NOMO-1 (cell line): ENCODE measurements around the gene SRM.
"Not testable (repeated sequence)": the region's sequence is repeated elsewhere in the genome, so short reads cannot be mapped to it uniquely, and the experiment has no call there.

Source experiments
- DNase-seq, 2 experiments: peaks; one replicate each; lab custom pipeline; 2025; ENCODE audit not compliant: unreplicated experiment in 2 of 2; lab: John Stamatoyannopoulos, UW

The SRM gene

DNA sequence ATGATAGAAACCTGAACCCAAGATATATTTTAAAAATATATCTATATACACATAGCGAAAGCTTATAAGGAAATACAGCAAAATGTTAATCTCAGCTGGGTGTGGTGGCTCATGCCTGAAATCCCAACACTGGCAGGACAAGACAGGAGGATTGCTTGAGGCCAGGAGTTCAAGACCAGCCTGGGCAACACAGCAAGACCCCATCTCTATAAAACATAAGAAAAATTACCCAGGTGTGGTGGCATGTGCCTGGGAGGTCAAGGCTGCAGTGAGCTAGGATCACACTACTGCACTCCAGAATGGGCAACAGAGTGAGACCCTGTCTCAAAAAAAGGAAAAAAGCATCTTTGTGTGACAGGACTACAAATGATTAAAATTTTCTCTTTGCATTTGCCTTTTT, 6.0 kb upstream of the SRM start:
- DNase-seq: no peak

DNA sequence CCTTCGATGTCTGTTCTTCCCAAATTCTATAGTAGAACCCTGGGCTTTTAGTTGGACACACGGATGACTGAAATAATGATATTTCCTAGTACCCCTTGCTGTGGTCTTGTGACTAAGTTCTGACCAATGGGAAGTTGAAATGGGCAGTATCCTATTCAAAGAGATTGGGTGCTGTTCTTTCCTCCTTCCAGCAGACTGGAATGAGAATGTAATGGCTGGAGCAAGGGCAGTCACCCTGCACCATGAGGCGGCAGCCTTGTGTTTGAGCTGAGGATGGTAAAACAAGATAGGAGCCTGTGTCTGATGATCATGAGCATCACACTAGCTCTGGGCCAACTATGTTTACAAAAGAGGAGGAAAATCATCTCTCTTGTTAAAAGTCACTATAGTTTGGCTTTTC, 5.1 kb upstream of the SRM start:
- DNase-seq: no peak

DNA sequence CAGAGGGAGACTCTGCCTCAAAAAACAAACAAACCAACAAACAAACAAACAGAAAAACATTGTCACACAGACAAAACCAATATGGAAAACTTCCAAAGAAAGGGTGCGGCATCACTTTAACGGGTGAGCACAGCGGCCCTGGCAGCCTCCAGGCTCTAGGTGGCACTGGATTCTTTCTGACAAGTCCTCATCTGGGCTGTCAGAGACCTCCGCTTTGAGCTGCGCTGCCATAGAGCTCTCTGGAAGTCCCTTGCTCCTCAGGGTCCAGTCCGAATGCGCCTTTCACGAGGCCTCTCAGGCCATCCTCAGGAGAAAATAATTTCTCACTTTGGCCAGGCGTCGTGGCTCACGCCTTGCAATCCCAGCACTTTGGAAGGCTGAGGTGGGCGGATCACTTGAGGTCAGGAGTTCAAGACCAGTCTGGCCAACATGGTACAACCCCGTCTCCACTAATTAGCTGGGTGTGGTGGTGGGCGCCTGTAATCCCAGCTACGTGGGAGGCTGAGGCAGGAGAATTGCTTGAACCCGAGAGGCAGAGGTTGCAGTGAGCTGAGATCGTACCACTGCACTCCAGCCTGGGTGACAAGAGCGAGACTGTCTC, 4.2 kb upstream of the SRM start:
- not testable (repeated sequence) for DNase-seq

DNA sequence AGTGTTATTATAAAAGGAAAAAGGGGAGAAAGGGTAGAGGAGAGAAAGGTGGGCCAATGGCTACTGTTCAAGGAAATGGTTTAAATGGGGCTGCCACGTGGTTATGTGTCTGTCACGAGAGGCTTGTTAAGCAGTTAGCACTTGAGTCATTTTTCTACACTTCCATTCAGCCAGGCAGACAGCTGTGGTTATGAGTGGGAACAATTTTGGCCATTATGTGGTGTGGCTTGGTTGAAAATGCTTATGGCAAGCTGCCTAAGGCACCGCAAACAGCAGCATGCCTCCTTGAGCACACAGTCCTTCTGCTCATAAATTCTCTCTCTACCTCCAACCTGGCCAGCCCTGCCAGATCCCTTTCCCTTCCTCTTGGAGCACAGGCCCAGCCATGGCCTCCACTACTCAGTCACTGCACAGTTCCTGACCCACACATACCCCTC, 3.2 kb upstream of the SRM start:
- DNase-seq: no peak

DNA sequence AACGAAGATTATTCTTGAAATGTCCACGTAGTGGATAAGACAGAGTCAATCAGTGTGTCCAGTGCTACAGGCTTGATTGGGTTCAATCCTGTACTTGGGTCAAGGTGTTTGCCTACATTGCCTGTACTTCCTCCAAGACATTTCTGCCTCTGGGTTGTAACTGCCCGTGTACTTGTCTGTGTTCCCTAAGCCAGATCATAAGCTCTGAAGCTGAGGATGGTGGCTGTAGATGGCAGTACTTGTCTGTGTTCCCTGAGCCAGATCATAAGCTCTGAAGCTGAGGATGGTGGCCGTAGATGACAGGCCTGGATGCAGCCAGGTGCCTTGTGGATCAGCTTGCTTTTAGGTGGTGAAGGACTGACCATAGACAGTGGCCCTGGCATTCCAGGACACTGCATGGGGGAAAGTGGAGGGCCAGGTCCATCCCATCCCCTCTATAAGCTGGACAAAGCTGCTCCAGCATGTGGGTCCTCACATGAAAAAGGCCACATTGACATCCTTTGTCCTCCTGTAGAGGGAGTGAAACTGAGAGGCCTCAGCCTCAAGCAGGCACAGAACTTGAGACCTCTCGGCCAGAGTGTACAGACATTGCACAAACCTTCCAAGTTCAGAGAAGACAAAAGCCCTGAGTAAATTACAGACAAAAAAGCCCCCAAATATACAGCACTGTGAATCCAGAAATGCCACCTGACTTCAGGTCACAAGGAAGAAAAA, 2.0 kb upstream of the SRM start:
- no peak for DNase-seq

DNA sequence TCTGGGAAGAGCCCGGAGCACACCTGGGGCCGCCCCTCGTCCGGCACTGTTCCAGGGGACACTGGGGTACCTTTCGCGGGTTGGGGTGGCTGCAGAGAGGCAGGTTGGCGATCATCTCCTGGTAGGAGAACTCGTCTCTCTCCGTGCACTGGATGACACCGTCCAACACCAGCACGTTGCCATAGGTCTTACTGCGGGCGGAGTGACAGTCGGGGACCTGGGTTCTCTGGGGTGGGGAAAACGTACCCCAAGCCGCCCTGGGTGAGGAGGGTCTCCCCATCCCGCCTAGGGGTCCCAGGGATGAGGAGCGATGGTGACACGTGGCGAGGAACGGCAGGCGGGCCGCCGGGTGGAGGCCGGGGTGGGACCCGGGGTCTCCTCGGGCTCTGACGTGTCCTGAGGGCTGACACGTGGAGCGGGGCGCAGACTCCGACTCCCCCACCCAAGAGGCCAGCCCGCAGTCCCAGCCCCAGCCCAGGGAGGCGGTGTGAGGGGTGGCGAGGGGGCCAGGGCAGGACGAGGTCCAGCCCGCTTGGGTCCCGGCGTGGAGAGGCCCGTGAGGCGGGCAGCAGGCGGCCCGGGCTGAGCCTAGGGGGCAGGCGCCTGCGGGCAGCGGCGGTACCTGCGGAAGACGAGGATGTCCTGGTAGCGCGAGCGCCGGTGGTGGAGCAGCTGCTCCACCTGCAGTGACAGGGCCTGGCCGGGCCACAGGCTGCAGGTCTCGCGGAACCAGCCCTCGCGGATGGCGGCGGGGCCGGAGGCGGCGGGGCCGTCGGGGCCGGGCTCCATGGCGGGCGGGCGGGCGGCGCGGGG, 457 bp downstream of the SRM start:
- no peak for DNase-seq

DNA sequence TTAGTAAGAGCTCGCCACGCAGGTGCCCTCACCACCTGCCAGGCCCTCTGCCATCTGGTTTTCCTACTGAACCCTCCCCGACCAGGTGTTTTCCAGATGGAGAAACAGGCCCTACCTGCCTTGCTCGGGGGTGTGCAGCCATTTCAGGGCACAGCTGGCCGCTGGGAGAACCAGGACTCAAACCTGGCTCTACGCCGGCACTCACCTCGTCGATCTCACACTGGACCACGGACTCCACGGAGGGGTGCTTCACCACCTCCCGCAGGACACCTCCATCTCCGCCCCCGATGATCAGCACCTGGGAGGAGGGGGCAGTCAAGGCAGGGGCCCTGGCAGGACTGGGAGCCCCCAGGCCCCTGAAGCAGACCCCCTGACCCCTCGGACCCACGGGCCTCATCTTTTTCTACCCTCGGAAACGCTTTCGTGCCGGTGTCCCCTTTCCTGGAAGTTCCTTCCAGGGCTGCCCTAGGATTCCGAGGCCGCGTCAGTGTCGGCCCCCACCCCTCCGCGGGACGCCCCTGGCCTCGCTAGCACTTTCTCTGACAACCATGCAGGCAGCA, 1.1 kb downstream of the SRM start:
- no peak for DNase-seq

DNA sequence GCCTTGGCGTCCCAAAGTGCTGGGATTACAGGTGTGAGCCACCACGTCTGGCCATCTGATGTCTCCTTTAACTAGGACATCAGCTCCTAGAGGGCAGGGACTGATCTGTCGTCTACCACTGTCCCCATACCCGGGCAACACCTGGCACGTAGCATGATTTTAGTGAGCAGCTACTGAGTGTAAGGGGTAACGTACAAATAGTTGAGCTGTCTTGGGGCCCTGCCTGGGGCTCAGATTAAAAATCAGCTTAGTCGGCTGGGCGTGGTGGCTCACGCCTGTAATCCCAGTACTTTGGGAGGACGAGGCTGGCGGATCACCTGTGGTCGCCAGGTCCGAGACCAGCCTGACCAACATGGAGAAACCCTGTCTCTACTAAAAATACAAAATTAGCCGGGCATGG, 1.8 kb downstream of the SRM start:
- no peak for DNase-seq

DNA sequence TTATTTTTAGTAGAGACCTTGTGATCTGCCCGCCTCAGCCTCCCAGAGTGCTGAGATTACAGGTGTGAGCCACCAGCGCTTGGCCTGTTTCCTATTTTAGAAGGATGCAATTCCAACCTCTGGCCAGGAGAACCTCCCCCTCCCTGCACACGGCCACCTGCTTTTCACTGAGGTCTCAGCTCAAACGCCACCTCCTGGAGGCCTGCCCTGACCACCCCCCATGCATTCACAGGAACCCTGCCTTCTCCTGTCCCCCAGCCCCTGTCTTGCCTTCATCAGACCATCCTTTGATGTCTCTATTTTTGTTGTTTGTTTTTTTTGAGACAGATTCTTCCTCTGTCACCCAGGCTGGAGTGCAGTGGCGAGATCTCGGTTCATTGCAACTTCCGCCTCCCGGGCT, 2.3 kb downstream of the SRM start:
- DNase-seq: no peak

DNA sequence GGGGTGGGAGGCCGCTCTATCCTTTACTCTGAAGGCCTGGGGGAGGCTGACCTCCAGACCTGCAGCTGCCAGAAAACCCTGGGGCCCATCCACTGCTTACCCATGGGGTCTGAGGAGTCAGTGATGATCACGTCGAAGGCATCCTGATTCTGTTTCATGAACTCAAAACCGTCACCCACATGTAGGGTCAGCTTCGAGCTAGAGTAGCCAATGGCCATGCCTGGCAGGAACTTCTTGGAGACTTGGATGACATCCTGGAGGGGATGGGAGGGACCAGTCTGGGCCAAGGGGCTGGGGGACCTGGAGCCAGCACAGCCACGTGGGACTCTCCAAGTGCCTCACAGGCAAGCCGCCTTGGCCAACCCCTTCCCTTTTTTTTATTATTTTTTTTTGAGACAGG, 3.3 kb downstream of the SRM start:
- no peak for DNase-seq

DNA sequence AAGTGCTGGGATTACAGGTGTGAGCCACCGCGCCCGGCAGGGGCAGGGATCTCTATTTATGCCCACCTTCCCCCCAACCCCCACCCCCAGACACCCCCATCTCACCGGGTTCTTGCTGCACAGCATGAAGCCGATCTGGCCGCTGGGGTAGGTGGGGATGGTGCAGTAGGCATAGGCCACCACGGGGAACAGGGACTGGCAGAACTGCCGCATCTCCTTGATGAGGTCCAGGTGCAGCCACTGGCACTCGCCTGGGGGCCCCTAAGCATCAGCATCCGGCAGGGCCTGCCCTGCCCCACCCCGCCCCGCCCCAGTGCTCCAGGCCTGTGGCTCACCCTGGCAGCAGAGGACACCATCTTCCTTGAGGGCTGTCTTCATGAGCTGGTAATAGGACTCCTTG, 4.1 kb downstream of the SRM start:
- DNase-seq: no peak

DNA sequence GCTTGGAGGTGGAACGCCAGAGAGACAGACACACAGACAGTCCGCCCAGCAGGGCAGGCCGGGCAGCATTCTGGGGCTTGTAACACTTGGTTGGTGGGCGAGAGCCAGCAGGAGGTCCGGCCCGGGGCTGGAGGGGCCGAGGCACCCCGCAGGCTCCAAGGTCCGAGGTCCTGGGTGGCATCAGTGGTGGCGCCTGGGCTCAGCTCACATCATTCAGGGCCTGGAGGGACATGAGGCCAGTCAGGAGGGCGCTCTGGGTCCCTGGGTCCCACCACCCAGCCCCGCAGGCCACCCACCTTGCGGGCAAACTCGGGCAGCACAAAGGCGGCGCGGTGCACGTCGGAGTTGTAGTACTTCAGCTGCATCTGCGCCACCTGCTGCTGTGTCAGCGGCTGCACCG, 5.2 kb downstream of the SRM start:
- DNase-seq: no peak

DNA sequence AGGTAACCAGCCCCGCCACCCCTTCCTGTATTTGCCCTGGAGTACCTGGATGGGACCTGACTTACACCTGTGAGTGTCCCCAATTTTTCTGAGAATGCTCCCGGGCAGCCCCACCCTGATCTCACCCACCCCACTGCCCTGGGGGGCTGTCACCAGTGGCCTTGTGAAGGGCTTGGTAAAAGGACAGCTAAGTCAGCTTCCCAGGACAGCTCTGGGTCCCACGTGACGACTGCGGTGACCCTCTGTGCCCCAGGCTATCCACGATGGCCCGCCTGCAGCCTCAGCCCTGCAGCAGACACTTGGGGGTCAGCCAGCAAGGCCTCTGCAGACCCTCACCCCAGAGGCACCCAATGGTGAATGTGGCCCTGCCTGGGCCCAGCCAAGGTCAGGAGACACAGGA, 5.6 kb downstream of the SRM start:
- DNase-seq: no peak

DNA sequence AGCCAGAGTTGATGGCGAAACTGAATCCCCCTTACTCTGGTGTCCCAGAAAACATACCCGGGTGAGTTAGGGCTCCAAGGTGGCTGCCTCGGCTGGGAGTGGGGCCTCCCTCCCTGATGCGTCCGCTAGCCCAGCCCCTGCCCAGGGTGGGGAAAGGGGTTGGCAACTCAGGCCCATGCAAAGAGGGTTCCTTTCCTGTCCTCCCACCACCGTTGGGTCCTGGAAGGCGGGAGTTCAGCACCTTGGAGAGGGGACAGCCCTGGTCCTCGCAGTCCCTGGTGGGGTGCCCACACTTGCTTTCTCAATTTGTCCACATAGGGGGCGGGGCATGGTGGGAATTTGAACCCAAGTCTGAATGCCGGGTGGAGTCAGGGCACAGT, 6.1 kb downstream of the SRM start:
- no peak for DNase-seq

DNA sequence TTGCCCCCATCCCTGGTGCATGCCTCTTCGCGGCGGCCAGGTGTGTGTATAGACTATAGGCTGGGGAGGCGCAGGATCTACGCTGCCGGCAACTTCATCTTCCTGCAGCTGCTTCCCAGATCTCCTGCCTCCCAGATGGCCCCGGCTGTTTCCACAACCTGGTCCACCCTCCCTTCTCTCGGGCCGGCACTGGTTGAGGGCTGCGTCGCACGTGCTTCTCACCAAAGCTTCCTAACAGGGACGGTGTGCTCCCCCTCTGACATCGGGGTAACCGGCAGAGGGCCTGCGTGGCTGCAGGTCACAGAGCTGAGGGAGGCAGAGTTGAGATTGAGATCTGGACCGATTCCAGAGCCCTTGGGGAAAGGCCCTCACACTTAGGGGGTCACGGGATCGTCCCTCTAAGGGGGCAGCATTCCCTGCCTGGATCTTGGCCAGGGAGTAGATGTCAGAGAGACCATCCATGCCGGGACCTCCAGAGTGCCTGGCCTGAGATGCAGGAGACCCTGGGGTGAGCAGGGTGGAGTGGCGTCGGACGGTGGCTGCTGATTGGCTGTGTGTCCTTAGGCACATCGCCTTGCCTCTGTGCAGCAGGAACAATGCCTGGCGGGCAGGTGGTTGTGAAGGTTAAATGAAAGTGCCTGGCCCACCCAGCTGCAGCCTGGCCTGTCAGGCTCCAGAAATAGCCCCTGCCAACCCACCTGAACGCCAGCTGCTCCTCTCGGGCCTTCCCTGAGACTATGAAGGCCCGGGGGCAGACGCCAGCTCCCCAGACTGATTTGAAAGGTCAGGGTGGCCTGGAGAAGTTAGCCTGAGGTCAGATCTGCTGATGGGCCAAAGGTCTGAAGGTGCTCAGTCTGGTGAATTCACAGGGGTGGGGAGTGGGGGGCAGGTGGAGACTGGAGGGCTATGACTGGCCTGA, 6.7 kb downstream of the SRM start:
- DNase-seq: no peak

DNA sequence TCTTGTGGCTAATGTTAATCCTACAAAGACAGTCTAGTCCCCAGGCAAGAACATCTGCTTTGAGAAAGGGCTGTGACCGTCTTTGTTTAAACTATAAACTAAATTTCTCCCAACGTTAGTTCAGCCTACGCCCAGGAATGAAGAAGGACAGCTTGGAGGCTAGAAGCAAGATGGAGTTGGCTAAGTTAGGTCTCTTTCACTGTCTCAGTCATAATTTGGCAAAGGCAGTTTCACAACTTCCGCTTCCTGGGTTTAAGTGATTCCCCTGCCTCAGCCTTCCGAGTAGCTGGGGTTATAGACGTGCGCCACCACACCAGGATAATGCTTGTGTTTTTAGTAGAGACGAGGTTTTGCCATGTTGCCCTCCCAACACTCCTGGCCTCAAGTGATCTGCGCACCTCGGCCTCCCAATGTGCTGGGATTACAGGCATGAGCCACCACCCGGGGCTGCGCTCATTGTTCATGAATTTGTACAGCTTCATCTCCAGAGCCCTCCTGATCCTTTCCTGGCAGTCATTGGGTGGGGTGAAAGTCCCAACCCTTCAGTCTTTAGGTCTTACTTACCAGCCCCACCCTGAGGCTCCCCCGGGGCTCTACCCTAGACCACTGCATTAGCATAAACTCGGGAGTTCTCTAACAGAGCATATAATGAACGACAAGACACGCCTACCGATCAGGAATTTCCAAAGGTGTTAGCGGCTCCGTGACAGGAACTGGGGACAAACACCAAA, 7.9 kb downstream of the SRM start:
- peak; percentile 68 to 86 for DNase-seq

DNA sequence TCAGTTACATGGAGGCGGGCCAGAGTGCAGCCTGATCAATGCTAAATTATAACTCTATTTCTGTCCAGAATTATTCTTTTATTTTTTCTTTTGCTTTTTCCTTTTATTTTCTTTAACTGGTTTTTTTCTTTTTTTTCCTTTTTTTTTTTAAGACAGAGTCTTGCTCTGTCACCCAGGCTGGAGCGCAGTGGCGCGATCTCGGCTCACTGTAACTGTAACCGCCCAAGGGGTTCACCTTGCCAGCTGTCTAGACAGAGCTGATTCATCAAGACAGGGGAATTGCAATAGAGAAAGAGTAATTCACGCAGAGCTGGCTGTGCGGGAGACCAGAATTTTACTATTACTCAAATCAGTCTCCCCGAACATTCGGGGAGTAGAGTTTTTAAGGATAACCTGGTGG, 8.7 kb downstream of the SRM start:
- DNase-seq: not testable (repeated sequence)

DNA sequence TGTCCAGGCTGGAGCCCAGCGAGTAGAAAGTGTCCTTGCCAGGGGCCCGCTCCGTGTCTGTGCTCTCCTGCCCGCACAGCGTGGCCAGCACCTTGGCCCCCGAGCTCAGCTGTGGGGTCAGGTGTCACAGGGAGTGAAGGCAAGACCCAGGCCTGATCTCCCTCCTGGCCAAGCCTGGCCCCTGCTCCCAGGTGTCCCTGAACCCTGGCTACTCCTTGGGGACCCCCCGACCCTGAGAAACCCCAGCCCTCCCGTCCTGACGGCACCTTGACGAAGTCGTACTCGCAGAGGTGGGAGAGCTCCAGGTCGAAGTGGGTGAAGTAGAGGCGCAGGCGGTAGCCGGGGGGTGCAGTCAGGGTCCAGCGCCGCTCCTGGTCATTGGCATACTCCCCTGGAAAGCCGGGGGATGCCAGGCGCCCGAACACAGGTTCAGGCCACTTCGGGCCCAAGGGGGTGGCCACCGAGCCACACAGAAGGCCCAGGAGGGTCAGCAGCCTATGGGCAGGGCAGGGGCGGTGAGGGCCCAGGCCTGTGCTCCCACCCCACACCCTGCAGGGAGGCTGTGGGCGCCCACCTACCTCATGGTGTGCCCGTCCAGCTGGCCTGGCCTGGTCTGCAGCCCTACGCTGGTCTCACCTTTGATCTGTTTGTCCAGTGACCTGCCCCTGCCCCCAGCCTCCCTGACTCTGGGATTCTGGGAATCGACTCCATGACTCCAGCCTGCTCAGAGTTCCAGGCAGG, 13.0 kb downstream of the SRM start, which contains the start of gene MASP2:
Gene MASP2, minus strand, starts transcription at position 615 of the 741 bp plus-strand sequence. Its CDS starts 32 bp downstream, at position 583.
- no peak for DNase-seq

DNA sequence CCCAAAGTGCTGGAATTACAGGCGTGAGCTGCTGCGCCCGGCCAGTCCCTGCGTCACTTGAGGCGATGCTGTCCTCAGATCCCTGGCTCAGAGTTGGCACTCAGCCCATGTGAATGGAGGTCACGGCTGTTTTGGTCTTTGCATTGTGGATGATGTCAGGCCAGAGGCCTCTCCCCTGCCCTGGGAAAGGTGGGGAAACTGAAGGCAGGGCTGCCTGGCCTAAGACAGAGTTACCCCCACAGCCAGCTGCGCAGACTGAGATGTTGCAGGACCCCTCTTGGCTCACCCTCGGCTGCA, 13.6 kb downstream of the SRM start:
- DNase-seq: no peak
